Upper lobe of right lung (tissue), 1 donor: ENCODE results near the gene GC. TPM values are rescaled to one million over a fixed set of nuclear protein-coding genes. Genes with fewer than 3 reads are reported as not detected.
"Not testable (repeated sequence)": the region's sequence is repeated elsewhere in the genome, so short reads cannot be mapped to it uniquely, and the experiment has no call there.

ENCODE experiments used
- ATAC-seq: fragments of 200-7000 bp; cut with Tn5 transposase; one replicate; pipeline ENCODE4 v1.9.1; 2020; ENCODE audit warnings: mild to moderate bottlenecking, moderate library complexity
- DNase-seq: peaks from one replicate; pipeline ENCODE4 v3.0.0-alpha.2; 2020
- H3K27ac ChIP-seq: fragments of 200-600 bp; one replicate; pipeline ENCODE4 v1.8.0; 2022
- H3K27me3 ChIP-seq: fragments of 200-600 bp; one replicate; pipeline ENCODE4 v1.8.0; 2022; ENCODE audit warnings: mild to moderate bottlenecking
- H3K36me3 ChIP-seq: fragments of 200-600 bp; one replicate; pipeline ENCODE4 v1.8.0; 2022
- H3K4me1 ChIP-seq: fragments of 200-600 bp; one replicate; pipeline ENCODE4 v1.8.0; 2022
- H3K4me3 ChIP-seq: fragments of 200-600 bp; one replicate; pipeline ENCODE4 v1.8.0; 2022; ENCODE audit warnings: mild to moderate bottlenecking
- H3K9me3 ChIP-seq: fragments of 200-600 bp; one replicate; pipeline ENCODE4 v1.8.0; 2022
- intact Hi-C: fragments of 100-400 bp; cut with DNase I; formaldehyde crosslinking; loops from one replicate; pipeline ENCODE4 v1.11.0; 2022
- total RNA-seq: library from RNA; stranded (reverse); fragmentation: NEBNext Ultra II Directional; extraction: Animal tissue kit (Norgen Biotek cat#: 25700); gene quantifications from one replicate; pipeline ENCODE4 v1.2.1, GENCODE V29; 2021
- TF ChIP-seq, protein P1 (sequence below): fragments of 200-600 bp; IDR thresholded peaks from one replicate; pipeline ENCODE4 v1.8.0; 2022; ENCODE audit warnings: antibody characterized with exemption
- donor health status: DM: no; HTN: yes; CAD: no; lungs with severe emphysema.

GC gene
- total RNA-seq, 1 donor from 2014 or later = not detected

GRCh38 chr4:71827826-71828225 lies 43.9 kb upstream of the GC start:
- intact Hi-C loops = no loop called here
- Histone ChIP-seq H3K4me3 (no peak overlapping the region), H3K36me3 (no peaks in the 10 kb centered on the region), H3K4me1 (no peaks in the 10 kb centered on the region), H3K27ac (no peak overlapping the region), H3K27me3 (no peaks in the 10 kb centered on the region), H3K9me3 (no peaks in the 10 kb centered on the region)
- ATAC-seq = no peak
- DNase-seq = no peak
- TF ChIP-seq, protein P1, sequence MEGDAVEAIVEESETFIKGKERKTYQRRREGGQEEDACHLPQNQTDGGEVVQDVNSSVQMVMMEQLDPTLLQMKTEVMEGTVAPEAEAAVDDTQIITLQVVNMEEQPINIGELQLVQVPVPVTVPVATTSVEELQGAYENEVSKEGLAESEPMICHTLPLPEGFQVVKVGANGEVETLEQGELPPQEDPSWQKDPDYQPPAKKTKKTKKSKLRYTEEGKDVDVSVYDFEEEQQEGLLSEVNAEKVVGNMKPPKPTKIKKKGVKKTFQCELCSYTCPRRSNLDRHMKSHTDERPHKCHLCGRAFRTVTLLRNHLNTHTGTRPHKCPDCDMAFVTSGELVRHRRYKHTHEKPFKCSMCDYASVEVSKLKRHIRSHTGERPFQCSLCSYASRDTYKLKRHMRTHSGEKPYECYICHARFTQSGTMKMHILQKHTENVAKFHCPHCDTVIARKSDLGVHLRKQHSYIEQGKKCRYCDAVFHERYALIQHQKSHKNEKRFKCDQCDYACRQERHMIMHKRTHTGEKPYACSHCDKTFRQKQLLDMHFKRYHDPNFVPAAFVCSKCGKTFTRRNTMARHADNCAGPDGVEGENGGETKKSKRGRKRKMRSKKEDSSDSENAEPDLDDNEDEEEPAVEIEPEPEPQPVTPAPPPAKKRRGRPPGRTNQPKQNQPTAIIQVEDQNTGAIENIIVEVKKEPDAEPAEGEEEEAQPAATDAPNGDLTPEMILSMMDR = no peak

DNA sequence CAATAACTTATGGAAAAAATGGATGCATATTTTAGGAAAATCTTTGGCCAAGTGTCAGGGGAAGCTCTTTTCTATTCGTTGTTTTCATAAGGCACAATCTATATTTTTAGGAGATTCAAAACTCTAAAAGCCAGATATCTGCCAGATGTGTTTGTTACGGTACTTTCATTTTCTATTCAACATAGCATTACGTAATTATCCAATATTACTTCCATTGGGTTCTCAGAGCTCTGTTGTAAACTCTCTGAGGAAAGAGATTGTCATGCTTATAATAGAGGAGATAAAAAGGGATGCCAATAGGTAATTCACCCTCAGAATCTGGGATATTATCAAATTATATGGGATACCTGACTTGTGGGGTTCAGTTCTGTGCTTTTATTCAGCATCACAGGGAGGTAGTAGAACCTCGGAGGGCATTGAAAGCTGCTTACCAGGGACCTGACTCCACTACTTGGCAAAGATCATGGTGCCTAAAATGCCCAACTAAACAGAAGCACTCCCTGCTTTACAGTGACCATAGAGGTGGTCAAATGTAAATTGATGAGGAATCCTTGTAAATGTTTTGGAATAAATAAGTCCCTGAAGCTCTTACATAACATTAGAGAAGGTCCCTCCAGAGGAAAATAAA lies 32.9 kb upstream of the GC start:
- no peaks in the 10 kb centered on the region for H3K9me3 ChIP-seq
- TF ChIP-seq, protein P1 = no peak
- H3K36me3 ChIP-seq = no peaks in the 10 kb centered on the region
- no peak overlapping the region for H3K4me3 ChIP-seq
- no peaks in the 10 kb centered on the region for H3K4me1 ChIP-seq
- no peak for ATAC-seq
- no peak overlapping the region for H3K27ac ChIP-seq
- DNase-seq = no peak
- intact Hi-C loops = no loop called here
- H3K27me3 ChIP-seq = no peaks in the 10 kb centered on the region

DNA sequence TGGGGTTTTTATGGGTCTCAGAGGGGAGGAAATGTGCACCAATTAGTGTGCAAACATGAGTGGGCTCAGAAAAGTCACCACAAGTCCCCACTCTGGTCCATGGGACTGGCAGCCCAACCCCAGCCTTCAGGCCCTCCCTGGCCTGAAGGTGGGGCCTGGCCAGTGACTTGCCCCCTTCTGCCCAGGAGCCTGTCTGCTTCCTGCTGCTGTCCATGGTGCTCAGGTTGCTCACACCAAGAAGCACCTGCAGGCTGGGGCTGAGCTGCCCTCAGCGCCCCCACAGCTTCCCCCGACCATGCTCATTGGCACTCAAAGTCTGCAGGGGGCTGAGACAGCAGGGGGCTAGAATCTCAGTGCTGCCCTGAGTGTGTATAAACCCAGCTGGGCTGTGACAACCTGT lies 30.6 kb upstream of the GC start:
- intact Hi-C loops = no loop called here
- H3K4me3 ChIP-seq = no peak overlapping the region
- no peaks in the 10 kb centered on the region for H3K27me3 ChIP-seq
- DNase-seq = no peak
- no peaks in the 10 kb centered on the region for H3K9me3 ChIP-seq
- no peaks in the 10 kb centered on the region for H3K4me1 ChIP-seq
- TF ChIP-seq, protein P1 = no peak
- H3K27ac ChIP-seq = no peak overlapping the region
- H3K36me3 ChIP-seq = no peaks in the 10 kb centered on the region
- no peak for ATAC-seq

DNA sequence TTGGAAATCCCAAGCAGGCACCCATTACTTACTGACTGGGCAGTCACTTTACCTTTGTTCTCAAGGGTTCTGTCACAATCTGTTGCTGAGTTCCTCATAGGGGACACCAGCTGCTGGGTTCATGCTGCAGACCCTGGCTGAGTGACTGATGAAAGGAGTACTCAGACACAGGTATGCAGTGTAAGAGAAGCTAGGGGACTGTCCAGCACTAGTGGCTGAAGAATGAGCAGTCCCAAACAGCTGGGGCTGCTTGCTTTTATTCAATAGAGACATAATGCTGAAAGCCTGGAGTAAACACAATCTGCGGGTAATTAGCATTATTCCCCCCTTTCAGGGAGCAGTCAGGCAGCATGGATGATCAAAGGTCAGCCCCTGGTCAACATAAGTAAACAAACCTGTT lies 25.9 kb upstream of the GC start:
- intact Hi-C loops, H3K9me3 ChIP-seq, ATAC-seq, H3K4me1 ChIP-seq, H3K36me3 ChIP-seq, H3K4me3 ChIP-seq, H3K27ac ChIP-seq, DNase-seq, H3K27me3 ChIP-seq: not testable (repeated sequence)

- intact Hi-C loops = no loop called here
- TF ChIP-seq, protein P1 = no peak
- Histone ChIP-seq H3K4me1 (no peaks in the 10 kb centered on the region), H3K9me3 (no peaks in the 10 kb centered on the region), H3K27me3 (no peaks in the 10 kb centered on the region), H3K27ac (no peak overlapping the region), H3K36me3 (no peaks in the 10 kb centered on the region), H3K4me3 (no peak overlapping the region)
- DNase-seq = no peak
- no peak for ATAC-seq
Measured at GRCh38 chr4:71807469-71807868, 23.6 kb upstream of the GC start.

GRCh38 chr4:71805230-71805629 lies 21.4 kb upstream of the GC start:
- ATAC-seq, H3K36me3 ChIP-seq, H3K27ac ChIP-seq, H3K9me3 ChIP-seq, H3K4me1 ChIP-seq, H3K4me3 ChIP-seq, intact Hi-C loops, H3K27me3 ChIP-seq, DNase-seq: not testable (repeated sequence)

GRCh38 chr4:71804017-71804697 lies 20.3 kb upstream of the GC start:
- H3K36me3 ChIP-seq, H3K9me3 ChIP-seq, H3K4me1 ChIP-seq, H3K4me3 ChIP-seq, ATAC-seq, H3K27me3 ChIP-seq, intact Hi-C loops, H3K27ac ChIP-seq, DNase-seq: not testable (repeated sequence)
